Panc1 (cell line): Measurements from ENCODE around the gene MAPK8. TPM values are rescaled to one million over a fixed set of nuclear protein-coding genes. Genes with fewer than 3 reads are reported as not detected.

Experiments
- ATAC-seq: fragments of 200-7000 bp; cut with Tn5 transposase; 2 replicates; pipeline ENCODE4 v1.9.1; 2020; ENCODE audit warnings: mild to moderate bottlenecking, moderate library complexity
- BruUV-seq: library from RNA; stranded (reverse); fragments of 400-500 nt; replicated peaks from 2 replicates; lab custom pipeline; 2021; lab: Mats Ljungman, UMichigan
- CTCF ChIA-PET: fragments of 300-600 bp; sonication (Branson Sonifier 250); formaldehyde crosslinking; loops from one replicate; lab custom pipeline; 2022; ENCODE audit warnings: antibody characterized with exemption; lab: Charles Lee
- POLR2A ChIA-PET: fragments of 300-600 bp; sonication (Branson Sonifier 250); formaldehyde crosslinking; loops from one replicate; lab custom pipeline; 2022; ENCODE audit warnings: antibody characterized with exemption; lab: Charles Lee
- DNase-seq: peaks from one replicate; pipeline ENCODE4 v3.0.0-alpha.2; 2010; ENCODE audit warnings: low read depth, low spot score
- H3K27ac ChIP-seq: 2 replicates; pipeline ENCODE4 v1.5.1; 2011; ENCODE audit warnings: mild to moderate bottlenecking, low read length, inconsistent platforms
- H3K27me3 ChIP-seq: fragments of 200-500 bp; sonication (Bioruptor generic); 2 replicates; pipeline ENCODE4 v1.6.0; 2014; ENCODE audit warnings: low read length, inconsistent platforms; ENCODE audit not compliant: control insufficient read depth, insufficient read depth
- H3K36me3 ChIP-seq: fragments of 200-500 bp; sonication (Bioruptor generic); 2 replicates; pipeline ENCODE4 v1.5.1; 2014; ENCODE audit warnings: inconsistent platforms, mild to moderate bottlenecking, low read length, moderate library complexity; ENCODE audit not compliant: control insufficient read depth, insufficient read depth
- H3K4me1 ChIP-seq: 2 replicates; pipeline ENCODE4 v1.5.1; 2011; ENCODE audit warnings: inconsistent platforms, mild to moderate bottlenecking, low read length, moderate library complexity; ENCODE audit not compliant: control insufficient read depth, insufficient read depth
- H3K4me3 ChIP-seq, 2 experiments: 2 replicates each; pipeline ENCODE4 v1.5.1; 2011 to 2012; ENCODE audit warnings: low read depth in 2 of 2, low read length in 2 of 2, mild to moderate bottlenecking in 2 of 2, inconsistent platforms in 1 of 2, moderate library complexity in 1 of 2
- H3K9me3 ChIP-seq: fragments of 200-500 bp; sonication (Bioruptor generic); 2 replicates; pipeline ENCODE4 v1.5.1; 2014; ENCODE audit warnings: low read depth, mild to moderate bottlenecking, inconsistent platforms, low read length, moderate library complexity; ENCODE audit not compliant: control insufficient read depth, insufficient read depth
- POLR2AphosphoS5 ChIP-seq: IDR thresholded peaks from 2 replicates; pipeline ENCODE4 v1.6.1; 2012; ENCODE audit warnings: mild to moderate bottlenecking, low read depth, low read length, moderate library complexity
- SIN3A ChIP-seq: IDR thresholded peaks from 2 replicates; pipeline ENCODE4 v1.6.1; 2012; ENCODE audit warnings: low read depth, mild to moderate bottlenecking, low read length, moderate library complexity, borderline replicate concordance; ENCODE audit not compliant: insufficient read depth
- TCF7L2 ChIP-seq: IDR thresholded peaks from 2 replicates; pipeline ENCODE4 v1.6.1; 2011; ENCODE audit warnings: mild to moderate bottlenecking, low read depth, low read length, inconsistent platforms
- in situ Hi-C: cut with HindIII; loops from 2 replicates; pipeline ENCODE4 v1.10.0; 2016; ENCODE audit warnings: low sequenced_read_pairs, low pct_unique_long_range_greater_than_20kb
- intact Hi-C: fragments of 100-400 bp; cut with micrococcal nuclease; formaldehyde crosslinking; loops from one replicate; pipeline ENCODE4 v1.10.0; 2022; ENCODE audit not compliant: unreplicated experiment
- total RNA-seq: library from RNA; stranded (reverse); gene quantifications from one replicate; pipeline ENCODE4 v1.2.1, GENCODE V29; 2021; ENCODE audit not compliant: unreplicated experiment
- TF ChIP-seq, protein P1 (sequence below), 2 experiments: IDR thresholded peaks; 2 replicates each; pipeline ENCODE4 v1.6.1; 2011 to 2012; ENCODE audit warnings: low read depth in 2 of 2, control low read depth in 1 of 2, low read length in 1 of 2, mild to moderate bottlenecking in 1 of 2, moderate library complexity in 1 of 2; ENCODE audit not compliant: insufficient read depth in 1 of 2
- TF ChIP-seq, protein P2 (sequence below): fragments of 450-650 bp; IDR thresholded peaks from 2 replicates; pipeline ENCODE4 v1.5.1; 2017; ENCODE audit warnings: mild to moderate bottlenecking

The MAPK8 gene
- total RNA-seq, 1 experiment from 2014 or later, result 66.6 TPM

DNA sequence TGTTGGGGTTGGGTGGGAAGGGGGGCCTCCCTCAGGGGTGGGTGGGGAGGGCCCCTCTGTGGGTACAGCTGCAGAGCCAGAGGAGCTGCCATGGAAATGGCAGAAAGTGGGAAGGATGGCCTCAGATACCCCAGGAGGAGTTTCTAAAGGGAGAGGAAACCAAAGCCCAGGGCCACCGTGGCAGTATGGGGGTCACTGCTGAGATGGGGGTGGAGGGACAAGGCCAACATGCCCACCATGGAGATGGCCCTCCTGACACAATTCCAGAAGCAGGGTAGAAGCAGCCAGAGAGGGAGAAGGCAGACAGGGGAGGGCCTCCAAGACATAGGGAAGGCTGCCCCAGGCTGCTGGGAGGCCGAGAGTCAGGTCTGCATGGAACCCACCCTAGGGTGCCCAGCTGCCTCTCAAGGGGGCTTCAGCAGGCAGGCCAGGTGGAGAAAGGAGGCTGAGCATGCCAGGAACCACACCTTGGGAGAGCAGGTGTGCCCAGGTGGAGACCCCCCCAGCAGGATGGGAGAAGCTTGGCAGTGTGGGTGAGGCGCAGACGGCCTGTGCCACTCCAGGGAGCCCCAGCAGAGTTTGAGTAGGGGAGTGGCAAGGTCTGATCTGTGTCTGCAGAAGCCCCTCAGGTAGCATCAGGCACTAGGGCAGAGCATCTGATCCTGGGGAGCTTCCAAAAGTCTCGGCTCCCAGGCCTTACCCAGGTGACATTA is 151.6 kb downstream of the MAPK8 start:
- ATAC-seq (no peak), DNase-seq (no peak)
- intact Hi-C loops (no loop called here), in situ Hi-C loops (no loop called here)
- H3K4me3 ChIP-seq, result no peak overlapping the region
- H3K27me3 ChIP-seq, result no peaks in the 10 kb centered on the region
- H3K36me3 ChIP-seq, result no peaks in the 10 kb centered on the region
- no peak for TF ChIP-seq POLR2AphosphoS5
- TF ChIP-seq, protein P1, sequence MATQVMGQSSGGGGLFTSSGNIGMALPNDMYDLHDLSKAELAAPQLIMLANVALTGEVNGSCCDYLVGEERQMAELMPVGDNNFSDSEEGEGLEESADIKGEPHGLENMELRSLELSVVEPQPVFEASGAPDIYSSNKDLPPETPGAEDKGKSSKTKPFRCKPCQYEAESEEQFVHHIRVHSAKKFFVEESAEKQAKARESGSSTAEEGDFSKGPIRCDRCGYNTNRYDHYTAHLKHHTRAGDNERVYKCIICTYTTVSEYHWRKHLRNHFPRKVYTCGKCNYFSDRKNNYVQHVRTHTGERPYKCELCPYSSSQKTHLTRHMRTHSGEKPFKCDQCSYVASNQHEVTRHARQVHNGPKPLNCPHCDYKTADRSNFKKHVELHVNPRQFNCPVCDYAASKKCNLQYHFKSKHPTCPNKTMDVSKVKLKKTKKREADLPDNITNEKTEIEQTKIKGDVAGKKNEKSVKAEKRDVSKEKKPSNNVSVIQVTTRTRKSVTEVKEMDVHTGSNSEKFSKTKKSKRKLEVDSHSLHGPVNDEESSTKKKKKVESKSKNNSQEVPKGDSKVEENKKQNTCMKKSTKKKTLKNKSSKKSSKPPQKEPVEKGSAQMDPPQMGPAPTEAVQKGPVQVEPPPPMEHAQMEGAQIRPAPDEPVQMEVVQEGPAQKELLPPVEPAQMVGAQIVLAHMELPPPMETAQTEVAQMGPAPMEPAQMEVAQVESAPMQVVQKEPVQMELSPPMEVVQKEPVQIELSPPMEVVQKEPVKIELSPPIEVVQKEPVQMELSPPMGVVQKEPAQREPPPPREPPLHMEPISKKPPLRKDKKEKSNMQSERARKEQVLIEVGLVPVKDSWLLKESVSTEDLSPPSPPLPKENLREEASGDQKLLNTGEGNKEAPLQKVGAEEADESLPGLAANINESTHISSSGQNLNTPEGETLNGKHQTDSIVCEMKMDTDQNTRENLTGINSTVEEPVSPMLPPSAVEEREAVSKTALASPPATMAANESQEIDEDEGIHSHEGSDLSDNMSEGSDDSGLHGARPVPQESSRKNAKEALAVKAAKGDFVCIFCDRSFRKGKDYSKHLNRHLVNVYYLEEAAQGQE (IDR thresholded peaks at IDR 0.05; ENCODE audit: insufficient read depth in 1 of 2, low read depth in 2 of 2, low read length in 1 of 2), result no peak
- TF ChIP-seq TCF7L2, result no peak
- TF ChIP-seq SIN3A, result no peak
- TF ChIP-seq, protein P2, sequence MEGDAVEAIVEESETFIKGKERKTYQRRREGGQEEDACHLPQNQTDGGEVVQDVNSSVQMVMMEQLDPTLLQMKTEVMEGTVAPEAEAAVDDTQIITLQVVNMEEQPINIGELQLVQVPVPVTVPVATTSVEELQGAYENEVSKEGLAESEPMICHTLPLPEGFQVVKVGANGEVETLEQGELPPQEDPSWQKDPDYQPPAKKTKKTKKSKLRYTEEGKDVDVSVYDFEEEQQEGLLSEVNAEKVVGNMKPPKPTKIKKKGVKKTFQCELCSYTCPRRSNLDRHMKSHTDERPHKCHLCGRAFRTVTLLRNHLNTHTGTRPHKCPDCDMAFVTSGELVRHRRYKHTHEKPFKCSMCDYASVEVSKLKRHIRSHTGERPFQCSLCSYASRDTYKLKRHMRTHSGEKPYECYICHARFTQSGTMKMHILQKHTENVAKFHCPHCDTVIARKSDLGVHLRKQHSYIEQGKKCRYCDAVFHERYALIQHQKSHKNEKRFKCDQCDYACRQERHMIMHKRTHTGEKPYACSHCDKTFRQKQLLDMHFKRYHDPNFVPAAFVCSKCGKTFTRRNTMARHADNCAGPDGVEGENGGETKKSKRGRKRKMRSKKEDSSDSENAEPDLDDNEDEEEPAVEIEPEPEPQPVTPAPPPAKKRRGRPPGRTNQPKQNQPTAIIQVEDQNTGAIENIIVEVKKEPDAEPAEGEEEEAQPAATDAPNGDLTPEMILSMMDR, result no peak
- no peak overlapping the region for H3K27ac ChIP-seq
- ChIA-PET CTCF (no interaction called here), POLR2A (interaction anchor here (0.6 kb wide), 1 partner anchor 1265 kb away, joined by 4 read pairs; no protein-coding TSS in a partner anchor)
- H3K9me3 ChIP-seq, result no peaks in the 10 kb centered on the region
- H3K4me1 ChIP-seq, result no peaks in the 10 kb centered on the region; the same call in 1 of the 2 replicates
- no TSS peak for BruUV-seq

DNA sequence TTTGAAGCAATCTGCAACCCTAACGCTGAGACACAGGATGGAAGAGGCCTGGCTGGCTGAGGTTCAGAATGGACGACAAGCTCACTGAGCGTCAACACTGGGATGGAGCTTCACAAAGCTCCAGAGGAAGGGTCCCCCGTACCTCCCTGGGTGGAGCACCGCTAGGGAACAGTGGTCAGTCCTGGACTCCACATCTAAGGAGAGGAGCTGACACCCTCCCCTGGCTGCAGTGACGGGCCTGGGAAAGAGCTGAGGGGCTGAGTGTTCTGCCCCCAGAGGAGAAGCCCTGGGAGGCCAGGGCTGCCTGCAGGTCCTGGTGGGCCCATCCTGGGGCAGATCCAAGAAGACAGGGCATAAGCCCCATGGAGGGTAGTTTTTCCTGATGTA is 152.2 kb downstream of the MAPK8 start:
- H3K4me3 ChIP-seq, result no peak overlapping the region
- no TSS peak for BruUV-seq
- POLR2A ChIA-PET, result no interaction called here

More for the DNA sequence above, 152.2 kb downstream of the MAPK8 start:
- Histone ChIP-seq H3K27ac (no peak overlapping the region), H3K4me1 (no peaks in the 10 kb centered on the region; the same call in 1 of the 2 replicates), H3K36me3 (no peaks in the 10 kb centered on the region), H3K9me3 (no peaks in the 10 kb centered on the region), H3K27me3 (no peaks in the 10 kb centered on the region)
- DNase-seq (no peak), ATAC-seq (no peak)
- intact Hi-C loops, result no loop called here
- no peak for TF ChIP-seq SIN3A
- no peak for TF ChIP-seq POLR2AphosphoS5
- TF ChIP-seq, protein P2, result no peak
- no peak for TF ChIP-seq TCF7L2
- TF ChIP-seq, protein P1 (IDR thresholded peaks at IDR 0.05; ENCODE audit: insufficient read depth in 1 of 2, low read depth in 2 of 2, low read length in 1 of 2), result no peak
- in situ Hi-C loops, result no loop called here
- CTCF ChIA-PET, result no interaction called here
